Neural cell (in vitro differentiated cells): ENCODE results near the gene ANKRD31. TPM values are rescaled to one million over a fixed set of nuclear protein-coding genes. Genes with fewer than 3 reads are reported as not detected.

Experiments
- H2AFZ ChIP-seq: fragments of 200-600, 300-800 bp; sonication (generic), shearing (Covaris generic); 2 replicates; pipeline ENCODE4 v1.6.0; 2014; ENCODE audit warnings: low read depth, mild to moderate bottlenecking, antibody characterized with exemption, low read length, moderate library complexity
- H3F3A ChIP-seq: fragments of 200-600 bp; shearing (Covaris generic); 2 replicates; pipeline ENCODE4 v1.6.1; 2016; ENCODE audit warnings: mild to moderate bottlenecking, moderate library complexity, mixed read lengths, antibody characterized with exemption, low read length; ENCODE audit not compliant: insufficient read depth, poor library complexity, severe bottlenecking
- H3K27ac ChIP-seq: fragments of 200-600, 300-800 bp; sonication (generic), shearing (Covaris generic); 2 replicates; pipeline ENCODE4 v1.5.1; 2014; ENCODE audit warnings: mild to moderate bottlenecking, low read length, moderate library complexity
- H3K27me3 ChIP-seq: fragments of 300-800, 200-600 bp; sonication (generic), shearing (Covaris generic); 2 replicates; pipeline ENCODE4 v1.6.0; 2014; ENCODE audit warnings: mild to moderate bottlenecking, low read depth, low read length, moderate library complexity; ENCODE audit not compliant: insufficient read depth
- H3K36me3 ChIP-seq: fragments of 300-800, 200-600 bp; sonication (generic), shearing (Covaris generic); 2 replicates; pipeline ENCODE4 v1.5.1; 2014; ENCODE audit warnings: mild to moderate bottlenecking, antibody characterized with exemption, low read length, moderate library complexity; ENCODE audit not compliant: insufficient read depth
- H3K4me2 ChIP-seq: fragments of 300-800, 200-600 bp; sonication (generic), shearing (Covaris generic); 2 replicates; pipeline ENCODE4 v1.6.0; 2014; ENCODE audit warnings: mild to moderate bottlenecking, low read length
- H3K4me3 ChIP-seq: fragments of 300-800, 200-600 bp; sonication (generic), shearing (Covaris generic); 2 replicates; pipeline ENCODE4 v1.5.1; 2014; ENCODE audit warnings: mild to moderate bottlenecking, low read length, moderate library complexity
- H3K79me2 ChIP-seq: fragments of 200-600 bp; shearing (Covaris generic); replicated peaks from 2 replicates; pipeline ENCODE4 v1.6.0; 2014; ENCODE audit warnings: mild to moderate bottlenecking, low read length, moderate library complexity; ENCODE audit not compliant: insufficient read depth
- H3K9ac ChIP-seq: fragments of 300-800, 200-600 bp; sonication (generic), shearing (Covaris generic); 2 replicates; pipeline ENCODE4 v1.6.1; 2016; ENCODE audit warnings: mild to moderate bottlenecking, low read length, mixed read lengths
- H3K9me2 ChIP-seq: fragments of 200-600 bp; shearing (Covaris generic); 2 replicates; pipeline ENCODE4 v1.6.1; 2016; ENCODE audit warnings: mild to moderate bottlenecking, low read length, mixed read lengths; ENCODE audit not compliant: insufficient read depth
- H3K9me3 ChIP-seq: fragments of 200-600, 300-800 bp; sonication (generic), shearing (Covaris generic); 2 replicates; pipeline ENCODE4 v1.6.1; 2016; ENCODE audit warnings: mild to moderate bottlenecking, mixed run types, low read length, moderate library complexity, mixed read lengths
- H4K20me1 ChIP-seq: fragments of 200-600 bp; shearing (Covaris generic); 2 replicates; pipeline ENCODE4 v1.6.1; 2016; ENCODE audit warnings: mild to moderate bottlenecking, mixed run types; ENCODE audit not compliant: insufficient read depth
- EP300 ChIP-seq: fragments of 450-650 bp; conservative IDR thresholded peaks from 2 replicates; pipeline ENCODE4 v1.6.1; 2014; ENCODE audit warnings: antibody characterized with exemption, mild to moderate bottlenecking, moderate library complexity; ENCODE audit not compliant: poor library complexity, severe bottlenecking
- EZH2 ChIP-seq: fragments of 200-600, 300-800 bp; shearing (Covaris generic), sonication (generic); IDR thresholded peaks from 2 replicates; pipeline ENCODE4 v1.6.1; 2014; ENCODE audit warnings: antibody characterized with exemption, low read length, borderline replicate concordance, mild to moderate bottlenecking; ENCODE audit not compliant: insufficient read depth, poor library complexity, severe bottlenecking
- MXI1 ChIP-seq: fragments of 450-650 bp; conservative IDR thresholded peaks from 2 replicates; pipeline ENCODE4 v1.6.1; 2014; ENCODE audit warnings: antibody characterized with exemption, mild to moderate bottlenecking; ENCODE audit not compliant: poor library complexity, severe bottlenecking
- POLR2AphosphoS5 ChIP-seq: IDR thresholded peaks from 2 replicates; pipeline ENCODE4 v1.6.1; 2012
- RAD21 ChIP-seq: fragments of 450-650 bp; conservative IDR thresholded peaks from 2 replicates; pipeline ENCODE4 v1.6.1; 2014; ENCODE audit warnings: antibody characterized with exemption, mild to moderate bottlenecking, moderate library complexity
- SMC3 ChIP-seq: fragments of 450-650 bp; conservative IDR thresholded peaks from 2 replicates; pipeline ENCODE4 v1.6.1; 2014; ENCODE audit warnings: antibody characterized with exemption, mild to moderate bottlenecking, moderate library complexity; ENCODE audit not compliant: poor library complexity
- TAF1 ChIP-seq: IDR thresholded peaks from 2 replicates; pipeline ENCODE4 v1.6.1; 2012; ENCODE audit warnings: low read depth
- polyA plus RNA-seq: library from polyadenylated mRNA; depleted of rRNA; stranded (reverse); fragments of >200 nt; gene quantifications from 2 replicates; pipeline ENCODE4 v1.2.3, GENCODE V29; 2014
- TF ChIP-seq, protein P1 (sequence below): IDR thresholded peaks from 2 replicates; pipeline ENCODE4 v1.6.1; 2012; ENCODE audit warnings: borderline replicate concordance
- TF ChIP-seq, protein P2 (sequence below): fragments of 450-650 bp; IDR thresholded peaks from 2 replicates; pipeline ENCODE4 v1.5.1; 2014; ENCODE audit warnings: antibody characterized with exemption, mild to moderate bottlenecking, moderate library complexity; ENCODE audit not compliant: poor library complexity, severe bottlenecking

ANKRD31 gene
- polyA plus RNA-seq, 1 donor from 2014 or later = 0.62 TPM

DNA sequence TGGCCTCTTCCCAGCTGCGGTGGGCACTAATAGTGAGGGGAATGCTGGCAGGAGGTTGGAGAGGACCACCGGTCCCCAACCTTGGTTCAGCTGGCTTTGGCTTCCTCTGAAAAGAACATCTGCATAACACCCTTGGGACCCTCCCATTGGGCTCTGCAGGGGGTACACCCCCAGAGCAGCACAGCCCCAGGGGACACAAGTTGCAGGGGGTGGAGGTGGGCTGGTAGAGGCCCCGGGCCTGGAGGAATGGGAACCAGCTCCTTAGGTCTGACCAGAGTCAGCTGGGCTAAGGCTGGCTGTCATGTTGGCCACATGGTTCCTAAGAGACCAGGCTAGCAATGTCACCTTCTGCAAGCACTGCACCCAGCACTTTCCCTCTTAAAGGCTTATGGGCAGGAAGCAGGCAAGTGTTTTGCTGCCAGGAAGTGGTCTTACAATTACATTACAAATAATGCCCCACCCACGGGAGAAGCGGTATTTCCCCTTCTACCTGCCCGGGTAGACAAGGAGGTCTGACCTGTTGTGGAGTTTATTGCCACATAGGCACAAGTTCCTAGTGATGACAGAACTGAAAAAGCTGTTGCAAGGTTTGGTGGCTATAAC is 202.4 kb downstream of the ANKRD31 start:
- no peaks in the 10 kb centered on the region for H3K9me3 ChIP-seq
- no peaks in the 10 kb centered on the region for H3F3A ChIP-seq
- H3K9ac ChIP-seq = no peak overlapping the region
- no peak overlapping the region for H3K4me3 ChIP-seq
- no peak overlapping the region for H2AFZ ChIP-seq
- no peak for TF ChIP-seq MXI1
- TF ChIP-seq, protein P1, sequence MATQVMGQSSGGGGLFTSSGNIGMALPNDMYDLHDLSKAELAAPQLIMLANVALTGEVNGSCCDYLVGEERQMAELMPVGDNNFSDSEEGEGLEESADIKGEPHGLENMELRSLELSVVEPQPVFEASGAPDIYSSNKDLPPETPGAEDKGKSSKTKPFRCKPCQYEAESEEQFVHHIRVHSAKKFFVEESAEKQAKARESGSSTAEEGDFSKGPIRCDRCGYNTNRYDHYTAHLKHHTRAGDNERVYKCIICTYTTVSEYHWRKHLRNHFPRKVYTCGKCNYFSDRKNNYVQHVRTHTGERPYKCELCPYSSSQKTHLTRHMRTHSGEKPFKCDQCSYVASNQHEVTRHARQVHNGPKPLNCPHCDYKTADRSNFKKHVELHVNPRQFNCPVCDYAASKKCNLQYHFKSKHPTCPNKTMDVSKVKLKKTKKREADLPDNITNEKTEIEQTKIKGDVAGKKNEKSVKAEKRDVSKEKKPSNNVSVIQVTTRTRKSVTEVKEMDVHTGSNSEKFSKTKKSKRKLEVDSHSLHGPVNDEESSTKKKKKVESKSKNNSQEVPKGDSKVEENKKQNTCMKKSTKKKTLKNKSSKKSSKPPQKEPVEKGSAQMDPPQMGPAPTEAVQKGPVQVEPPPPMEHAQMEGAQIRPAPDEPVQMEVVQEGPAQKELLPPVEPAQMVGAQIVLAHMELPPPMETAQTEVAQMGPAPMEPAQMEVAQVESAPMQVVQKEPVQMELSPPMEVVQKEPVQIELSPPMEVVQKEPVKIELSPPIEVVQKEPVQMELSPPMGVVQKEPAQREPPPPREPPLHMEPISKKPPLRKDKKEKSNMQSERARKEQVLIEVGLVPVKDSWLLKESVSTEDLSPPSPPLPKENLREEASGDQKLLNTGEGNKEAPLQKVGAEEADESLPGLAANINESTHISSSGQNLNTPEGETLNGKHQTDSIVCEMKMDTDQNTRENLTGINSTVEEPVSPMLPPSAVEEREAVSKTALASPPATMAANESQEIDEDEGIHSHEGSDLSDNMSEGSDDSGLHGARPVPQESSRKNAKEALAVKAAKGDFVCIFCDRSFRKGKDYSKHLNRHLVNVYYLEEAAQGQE = no peak
- no peak for TF ChIP-seq EP300
- no peak for TF ChIP-seq SMC3
- no peak for TF ChIP-seq RAD21
- TF ChIP-seq TAF1 = no peak
- TF ChIP-seq, protein P2, sequence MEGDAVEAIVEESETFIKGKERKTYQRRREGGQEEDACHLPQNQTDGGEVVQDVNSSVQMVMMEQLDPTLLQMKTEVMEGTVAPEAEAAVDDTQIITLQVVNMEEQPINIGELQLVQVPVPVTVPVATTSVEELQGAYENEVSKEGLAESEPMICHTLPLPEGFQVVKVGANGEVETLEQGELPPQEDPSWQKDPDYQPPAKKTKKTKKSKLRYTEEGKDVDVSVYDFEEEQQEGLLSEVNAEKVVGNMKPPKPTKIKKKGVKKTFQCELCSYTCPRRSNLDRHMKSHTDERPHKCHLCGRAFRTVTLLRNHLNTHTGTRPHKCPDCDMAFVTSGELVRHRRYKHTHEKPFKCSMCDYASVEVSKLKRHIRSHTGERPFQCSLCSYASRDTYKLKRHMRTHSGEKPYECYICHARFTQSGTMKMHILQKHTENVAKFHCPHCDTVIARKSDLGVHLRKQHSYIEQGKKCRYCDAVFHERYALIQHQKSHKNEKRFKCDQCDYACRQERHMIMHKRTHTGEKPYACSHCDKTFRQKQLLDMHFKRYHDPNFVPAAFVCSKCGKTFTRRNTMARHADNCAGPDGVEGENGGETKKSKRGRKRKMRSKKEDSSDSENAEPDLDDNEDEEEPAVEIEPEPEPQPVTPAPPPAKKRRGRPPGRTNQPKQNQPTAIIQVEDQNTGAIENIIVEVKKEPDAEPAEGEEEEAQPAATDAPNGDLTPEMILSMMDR = no peak
- TF ChIP-seq POLR2AphosphoS5 = no peak
- TF ChIP-seq EZH2 = no peak
- H3K79me2 ChIP-seq = no peaks in the 10 kb centered on the region
- H4K20me1 ChIP-seq = no peaks in the 10 kb centered on the region
- no peaks in the 10 kb centered on the region for H3K9me2 ChIP-seq
- H3K27ac ChIP-seq = no peak overlapping the region
- no peak overlapping the region for H3K4me2 ChIP-seq
- no peaks in the 10 kb centered on the region for H3K27me3 ChIP-seq
- H3K36me3 ChIP-seq = no peaks in the 10 kb centered on the region

GRCh38 chr5:75031366-75031765 is 205.3 kb downstream of the ANKRD31 start:
- Histone ChIP-seq H3K9me2 (no peaks in the 10 kb centered on the region), H3K79me2 (no peaks in the 10 kb centered on the region), H4K20me1 (no peaks in the 10 kb centered on the region), H3K27me3 (no peaks in the 10 kb centered on the region), H3K9me3 (no peaks in the 10 kb centered on the region), H2AFZ (no peak overlapping the region), H3K27ac (no peak overlapping the region), H3F3A (no peaks in the 10 kb centered on the region), H3K4me2 (no peak overlapping the region), H3K36me3 (no peaks in the 10 kb centered on the region), H3K9ac (no peak overlapping the region), H3K4me3 (no peak overlapping the region)
- TF ChIP-seq, protein P2 = no peak
- TF ChIP-seq EP300 = no peak
- no peak for TF ChIP-seq MXI1
- TF ChIP-seq POLR2AphosphoS5 = no peak
- no peak for TF ChIP-seq SMC3
